GM23338 (cell line): ENCODE data around the gene ZNF185.

Experiments used
- CREB1 ChIP-seq: fragments of 250-450 bp; sonication (Bioruptor Pico); IDR thresholded peaks from 2 replicates; pipeline ENCODE4 v1.5.0; 2020; ENCODE audit warnings: low read depth, mild to moderate bottlenecking, moderate library complexity
- EZH2 ChIP-seq: fragments of 200-600 bp; sonication (generic); IDR thresholded peaks from one replicate; pipeline ENCODE4 v1.8.0; 2017; ENCODE audit warnings: antibody characterized with exemption, mild to moderate bottlenecking, low read depth; ENCODE audit not compliant: unreplicated experiment
- TF ChIP-seq, protein P1 (sequence below), 2 experiments: fragments of 200-600 bp in 1 of 2; sonication (generic) in 1 of 2; conservative IDR thresholded peaks; 2 replicates each; pipeline versions ENCODE4 v1.5.1 to v1.6.1; 2016 to 2017; ENCODE audit warnings: antibody characterized with exemption in 2 of 2, low read depth in 2 of 2, mild to moderate bottlenecking in 2 of 2, moderate library complexity in 1 of 2

DNA sequence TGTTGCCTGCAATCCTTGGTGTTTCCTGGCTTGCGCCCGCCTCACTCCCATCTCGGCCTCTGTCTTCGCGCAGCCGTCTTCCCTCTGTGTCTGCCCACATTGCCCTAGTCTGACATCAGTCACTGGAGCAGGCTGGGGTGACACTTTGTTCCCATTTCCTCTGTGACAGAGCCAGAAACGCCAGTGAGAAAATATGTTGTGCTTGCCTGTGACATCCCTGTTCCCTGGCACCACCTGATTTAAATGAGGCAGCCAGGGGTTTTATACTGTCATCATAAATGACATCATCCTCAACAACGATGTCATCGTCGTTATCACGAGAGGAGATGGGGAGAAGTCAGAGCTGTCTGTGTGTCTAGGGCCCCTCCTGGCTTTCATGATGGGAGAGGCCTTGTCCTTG, 29.1 kb downstream of the ZNF185 start:
- TF ChIP-seq, protein P1, sequence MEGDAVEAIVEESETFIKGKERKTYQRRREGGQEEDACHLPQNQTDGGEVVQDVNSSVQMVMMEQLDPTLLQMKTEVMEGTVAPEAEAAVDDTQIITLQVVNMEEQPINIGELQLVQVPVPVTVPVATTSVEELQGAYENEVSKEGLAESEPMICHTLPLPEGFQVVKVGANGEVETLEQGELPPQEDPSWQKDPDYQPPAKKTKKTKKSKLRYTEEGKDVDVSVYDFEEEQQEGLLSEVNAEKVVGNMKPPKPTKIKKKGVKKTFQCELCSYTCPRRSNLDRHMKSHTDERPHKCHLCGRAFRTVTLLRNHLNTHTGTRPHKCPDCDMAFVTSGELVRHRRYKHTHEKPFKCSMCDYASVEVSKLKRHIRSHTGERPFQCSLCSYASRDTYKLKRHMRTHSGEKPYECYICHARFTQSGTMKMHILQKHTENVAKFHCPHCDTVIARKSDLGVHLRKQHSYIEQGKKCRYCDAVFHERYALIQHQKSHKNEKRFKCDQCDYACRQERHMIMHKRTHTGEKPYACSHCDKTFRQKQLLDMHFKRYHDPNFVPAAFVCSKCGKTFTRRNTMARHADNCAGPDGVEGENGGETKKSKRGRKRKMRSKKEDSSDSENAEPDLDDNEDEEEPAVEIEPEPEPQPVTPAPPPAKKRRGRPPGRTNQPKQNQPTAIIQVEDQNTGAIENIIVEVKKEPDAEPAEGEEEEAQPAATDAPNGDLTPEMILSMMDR (conservative IDR thresholded peaks at IDR 0.05; ENCODE audit: low read depth in 2 of 2), result no peak
- TF ChIP-seq EZH2 (no peak), CREB1 (CRISPR knock-in tag) (no peak)
